B cell (primary cell): ENCODE results near the gene MAN1A1. TPM values are rescaled to one million over a fixed set of nuclear protein-coding genes. Genes with fewer than 3 reads are reported as not detected.

Experiments
- ATAC-seq: fragments of 200-7000 bp; cut with Tn5 transposase; one replicate; pipeline ENCODE4 v1.10.0; 2021; ENCODE audit warnings: low read depth, mild to moderate bottlenecking, moderate number of reproducible peaks, moderate library complexity
- CTCF ChIA-PET: fragments of 350-600 bp; sonication (Branson Sonifier 250); formaldehyde crosslinking; loops from one replicate; lab custom pipeline; 2021; ENCODE audit warnings: antibody characterized with exemption, inconsistent platforms; lab: Charles Lee
- POLR2A ChIA-PET: fragments of 350-600 bp; sonication (Branson Sonifier 250); formaldehyde crosslinking; loops from one replicate; lab custom pipeline; 2021; ENCODE audit warnings: antibody characterized with exemption; lab: Charles Lee
- DNase-seq: peaks from one replicate; pipeline ENCODE4 v3.0.0; 2013
- H2AFZ ChIP-seq: 2 replicates; pipeline ENCODE4 v1.6.1; 2012; ENCODE audit warnings: mild to moderate bottlenecking, low read depth, low read length; ENCODE audit not compliant: insufficient read depth, poor library complexity, severe bottlenecking
- H3K27ac ChIP-seq, 2 donors: 1 replicate in 1 of 2; 2 replicates in 1 of 2; pipeline ENCODE4 v1.5.1; 2012 to 2013; ENCODE audit warnings: low read length in 2 of 2, mild to moderate bottlenecking in 2 of 2, moderate library complexity in 1 of 2
- H3K27me3 ChIP-seq, 4 experiments: fragments of 200-600 bp in 1 of 4; sonication (generic) in 1 of 4; replicated peaks in 1 of 4; 1 replicate in 2 of 4; 2 replicates in 2 of 4; pipeline versions ENCODE4 v1.6.1 to v1.7.0; 2013 to 2016; ENCODE audit warnings: low read length in 3 of 4, mild to moderate bottlenecking in 2 of 4, mixed read lengths in 1 of 4, moderate library complexity in 1 of 4; ENCODE audit not compliant: insufficient read depth in 4 of 4, control insufficient read depth in 3 of 4; ENCODE audit errors: control extremely low read depth in 1 of 4
- H3K36me3 ChIP-seq, 2 experiments: replicated peaks in 1 of 2; 1 replicate in 1 of 2; 2 replicates in 1 of 2; pipeline versions ENCODE4 v1.6.1 to v1.7.1; 2013; ENCODE audit warnings: low read length in 1 of 2; ENCODE audit not compliant: insufficient read depth in 2 of 2, control insufficient read depth in 1 of 2; ENCODE audit errors: control extremely low read depth in 1 of 2, extremely low read depth in 1 of 2
- H3K4me1 ChIP-seq, 2 donors: fragments of 200-600 bp in 1 of 2; sonication (generic) in 1 of 2; 1 replicate in 1 of 2; 2 replicates in 1 of 2; pipeline versions ENCODE4 v1.5.1 to v1.6.1; 2013 to 2017; ENCODE audit warnings: low read length in 2 of 2; ENCODE audit not compliant: control insufficient read depth in 2 of 2, insufficient read depth in 2 of 2
- H3K4me2 ChIP-seq: replicated peaks from 2 replicates; pipeline ENCODE3; 2012; ENCODE audit warnings: mild to moderate bottlenecking, low read depth, low read length; ENCODE audit not compliant: poor library complexity, severe bottlenecking
- H3K4me3 ChIP-seq, 5 experiments: fragments of 200-600 bp in 1 of 5; sonication (generic) in 1 of 5; 1 replicate in 3 of 5; 2 replicates in 2 of 5; pipeline versions ENCODE4 v1.5.1 to v1.7.0; 2011 to 2016; ENCODE audit warnings: low read length in 4 of 5, mild to moderate bottlenecking in 4 of 5, low read depth in 2 of 5, control low read depth in 1 of 5, moderate library complexity in 1 of 5; ENCODE audit not compliant: insufficient read depth in 1 of 5; ENCODE audit errors: control extremely low read depth in 1 of 5, extremely low read depth in 1 of 5
- H3K79me2 ChIP-seq: fragments of 200-600 bp; sonication (generic); one replicate; pipeline ENCODE4 v1.6.0; 2016; ENCODE audit warnings: low read length; ENCODE audit not compliant: control insufficient read depth, insufficient read depth
- H3K9ac ChIP-seq: fragments of 200-600 bp; sonication (generic); 2 replicates; pipeline ENCODE4 v1.6.1; 2017; ENCODE audit warnings: mild to moderate bottlenecking, low read length, moderate library complexity
- H3K9me3 ChIP-seq, 3 donors: one replicate each; pipeline versions ENCODE4 v1.6.1 to v1.7.1; 2013; ENCODE audit warnings: low read length in 2 of 3; ENCODE audit not compliant: control insufficient read depth in 2 of 3, insufficient read depth in 1 of 3; ENCODE audit errors: control extremely low read depth in 1 of 3
- H4K20me1 ChIP-seq: 2 replicates; pipeline ENCODE4 v1.6.0; 2012; ENCODE audit warnings: mild to moderate bottlenecking, low read length; ENCODE audit not compliant: insufficient read depth, control insufficient read depth, poor library complexity, severe bottlenecking
- H3K27ac Mint-ChIP-seq: one replicate; pipeline ENCODE4 v1.8.0; 2021; ENCODE audit warnings: mixed read lengths
- H3K27me3 Mint-ChIP-seq: one replicate; pipeline ENCODE4 v1.8.0; 2021; ENCODE audit warnings: mixed read lengths
- H3K4me1 Mint-ChIP-seq: one replicate; pipeline ENCODE4 v1.8.0; 2021; ENCODE audit warnings: mixed read lengths
- H3K4me3 Mint-ChIP-seq: one replicate; pipeline ENCODE4 v1.8.0; 2021; ENCODE audit warnings: mixed read lengths
- H3K9me3 Mint-ChIP-seq: one replicate; pipeline ENCODE4 v1.8.0; 2022; ENCODE audit warnings: mixed read lengths; ENCODE audit not compliant: insufficient read depth
- EZH2 ChIP-seq: IDR thresholded peaks from 2 replicates; pipeline ENCODE4 v1.6.1; 2012; ENCODE audit warnings: borderline replicate concordance, low read depth, mild to moderate bottlenecking, moderate library complexity, low read length; ENCODE audit not compliant: insufficient read depth, poor library complexity, severe bottlenecking
- WGBS: methylation state at CpG from one replicate; pipeline ENCODE4 v1.1.5; 2013; ENCODE audit warnings: missing lambda C conversion rate; ENCODE audit not compliant: insufficient coverage; 5-methylcytosine and 5-hydroxymethylcytosine counted together
- intact Hi-C: fragments of 100-400 bp; cut with micrococcal nuclease; formaldehyde crosslinking; loops from one replicate; pipeline ENCODE4 v1.10.0; 2022
- polyA plus RNA-seq: library from polyadenylated mRNA; depleted of rRNA; stranded (reverse); fragments of >200 nt; gene quantifications from 2 replicates; pipeline ENCODE4 v1.2.3, GENCODE V29; 2012
- total RNA-seq, 2 donors: library from RNA; stranded (reverse); fragments of 120-200 nt in 1 of 2; gene quantifications; 1 replicate in 1 of 2; 2 replicates in 1 of 2; pipeline versions ENCODE4 v1.2.3 to v1.2.4, GENCODE V29; 2013 to 2022
- TF ChIP-seq, protein P1 (sequence below): fragments of 200-600 bp; IDR thresholded peaks from one replicate; pipeline ENCODE4 v1.8.0; 2022; ENCODE audit warnings: antibody characterized with exemption, mild to moderate bottlenecking

Gene MAN1A1
- total and polyA plus RNA-seq, 2 donors (not counting 1 experiment from before 2014, with no cell fraction given) = 5.1 to 31.7 TPM

- Histone ChIP-seq H3K27ac (no peak overlapping the region), H4K20me1 (no peaks in the 10 kb centered on the region), H3K4me1 (no peaks in the 10 kb centered on the region), H3K4me2 (no peak overlapping the region), H3K4me3 (no peak overlapping the region), H3K79me2 (peaks cover 5% of the 10 kb centered on the region), H3K9me3 (no peaks in the 10 kb centered on the region), H3K36me3 (peaks cover 0 to 13% of the 10 kb centered on the region in 2 experiments), H2AFZ (no peak overlapping the region), H3K9ac (no peak overlapping the region), H3K27me3 (no peaks in the 10 kb centered on the region)
- Mint-ChIP-seq H3K9me3 (no peaks in the 10 kb centered on the region), H3K27me3 (no peaks in the 10 kb centered on the region), H3K27ac (no peak overlapping the region), H3K4me3 (no peak overlapping the region), H3K4me1 (no peaks in the 10 kb centered on the region)
- ChIA-PET CTCF (no interaction called here), POLR2A (no interaction called here)
- TF ChIP-seq EZH2 = no peak
- TF ChIP-seq, protein P1, sequence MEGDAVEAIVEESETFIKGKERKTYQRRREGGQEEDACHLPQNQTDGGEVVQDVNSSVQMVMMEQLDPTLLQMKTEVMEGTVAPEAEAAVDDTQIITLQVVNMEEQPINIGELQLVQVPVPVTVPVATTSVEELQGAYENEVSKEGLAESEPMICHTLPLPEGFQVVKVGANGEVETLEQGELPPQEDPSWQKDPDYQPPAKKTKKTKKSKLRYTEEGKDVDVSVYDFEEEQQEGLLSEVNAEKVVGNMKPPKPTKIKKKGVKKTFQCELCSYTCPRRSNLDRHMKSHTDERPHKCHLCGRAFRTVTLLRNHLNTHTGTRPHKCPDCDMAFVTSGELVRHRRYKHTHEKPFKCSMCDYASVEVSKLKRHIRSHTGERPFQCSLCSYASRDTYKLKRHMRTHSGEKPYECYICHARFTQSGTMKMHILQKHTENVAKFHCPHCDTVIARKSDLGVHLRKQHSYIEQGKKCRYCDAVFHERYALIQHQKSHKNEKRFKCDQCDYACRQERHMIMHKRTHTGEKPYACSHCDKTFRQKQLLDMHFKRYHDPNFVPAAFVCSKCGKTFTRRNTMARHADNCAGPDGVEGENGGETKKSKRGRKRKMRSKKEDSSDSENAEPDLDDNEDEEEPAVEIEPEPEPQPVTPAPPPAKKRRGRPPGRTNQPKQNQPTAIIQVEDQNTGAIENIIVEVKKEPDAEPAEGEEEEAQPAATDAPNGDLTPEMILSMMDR = no peak
- ATAC-seq = no peak
- no peak for DNase-seq
- no CpG with 5 or more reads among the region's 3 CpGs for WGBS
- intact Hi-C loops = no loop called here
Observed at GRCh38 chr6:119247504-119247903, 102.1 kb downstream of the MAN1A1 start.

DNA sequence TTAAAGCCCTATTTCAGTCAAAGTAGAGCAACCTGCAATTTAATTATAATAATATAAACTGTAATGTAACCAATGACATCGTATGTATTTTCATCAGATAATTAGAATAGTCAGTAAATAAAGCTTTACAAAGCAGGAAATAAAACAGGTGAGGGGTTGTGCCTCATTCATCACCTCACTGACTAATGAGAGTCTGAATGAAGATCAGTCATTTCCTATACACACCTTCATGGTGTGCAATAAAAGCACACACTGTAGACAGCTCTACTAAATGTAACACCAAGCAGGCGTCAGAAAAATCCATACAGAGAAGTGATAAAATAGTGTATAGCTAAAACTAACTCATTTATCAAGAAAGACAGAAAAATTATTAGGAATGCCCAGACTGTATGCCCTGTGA, 105.9 kb downstream of the MAN1A1 start:
- H4K20me1 ChIP-seq = no peaks in the 10 kb centered on the region
- no peak overlapping the region for H2AFZ ChIP-seq
- peaks cover 0 to 13% of the 10 kb centered on the region in 2 experiments for H3K36me3 ChIP-seq
- ATAC-seq = no peak
- no peak overlapping the region for H3K27ac ChIP-seq
- WGBS = no CpG with 5 or more reads among the region's 2 CpGs
- TF ChIP-seq, protein P1 = no peak
- no peak for DNase-seq
- ChIA-PET POLR2A (no interaction called here), CTCF (no interaction called here)
- Mint-ChIP-seq H3K4me1 (no peaks in the 10 kb centered on the region), H3K9me3 (no peaks in the 10 kb centered on the region), H3K27ac (no peak overlapping the region), H3K4me3 (no peak overlapping the region), H3K27me3 (no peaks in the 10 kb centered on the region)
- no peaks in the 10 kb centered on the region for H3K4me1 ChIP-seq
- peaks cover 5% of the 10 kb centered on the region for H3K79me2 ChIP-seq
- H3K27me3 ChIP-seq = no peaks in the 10 kb centered on the region
- no peak overlapping the region for H3K9ac ChIP-seq
- no peak overlapping the region for H3K4me2 ChIP-seq
- no peak overlapping the region for H3K4me3 ChIP-seq
- no peaks in the 10 kb centered on the region for H3K9me3 ChIP-seq
- intact Hi-C loops = no loop called here
